Measurements from ENCODE around the gene KRTAP4-2. TPM values are rescaled to one million over a fixed set of nuclear protein-coding genes. Genes with fewer than 3 reads are reported as not detected.
"Not testable (repeated sequence)": the region's sequence is repeated elsewhere in the genome, so short reads cannot be mapped to it uniquely, and the experiment has no call there.

Gene KRTAP4-2
- total RNA-seq: not detected in 2 replicates

GRCh38 chr17:41177727-41178271, at the start of gene KRTAP4-2:
KRTAP4-2 (minus strand) TSS chr17:41178221; CDS start chr17:41178164, 57 bp downstream.
- no peak for DNase-seq (ENCODE audit: low read depth)
- TF ChIP-seq, protein P1, sequence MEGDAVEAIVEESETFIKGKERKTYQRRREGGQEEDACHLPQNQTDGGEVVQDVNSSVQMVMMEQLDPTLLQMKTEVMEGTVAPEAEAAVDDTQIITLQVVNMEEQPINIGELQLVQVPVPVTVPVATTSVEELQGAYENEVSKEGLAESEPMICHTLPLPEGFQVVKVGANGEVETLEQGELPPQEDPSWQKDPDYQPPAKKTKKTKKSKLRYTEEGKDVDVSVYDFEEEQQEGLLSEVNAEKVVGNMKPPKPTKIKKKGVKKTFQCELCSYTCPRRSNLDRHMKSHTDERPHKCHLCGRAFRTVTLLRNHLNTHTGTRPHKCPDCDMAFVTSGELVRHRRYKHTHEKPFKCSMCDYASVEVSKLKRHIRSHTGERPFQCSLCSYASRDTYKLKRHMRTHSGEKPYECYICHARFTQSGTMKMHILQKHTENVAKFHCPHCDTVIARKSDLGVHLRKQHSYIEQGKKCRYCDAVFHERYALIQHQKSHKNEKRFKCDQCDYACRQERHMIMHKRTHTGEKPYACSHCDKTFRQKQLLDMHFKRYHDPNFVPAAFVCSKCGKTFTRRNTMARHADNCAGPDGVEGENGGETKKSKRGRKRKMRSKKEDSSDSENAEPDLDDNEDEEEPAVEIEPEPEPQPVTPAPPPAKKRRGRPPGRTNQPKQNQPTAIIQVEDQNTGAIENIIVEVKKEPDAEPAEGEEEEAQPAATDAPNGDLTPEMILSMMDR (IDR thresholded peaks at IDR 0.05; ENCODE audit: insufficient read depth, low read depth, low read length): no peak
- H3K4me3 ChIP-seq (ENCODE audit: low read depth, low read length): no peak within 1 kb of the TSS

DNA sequence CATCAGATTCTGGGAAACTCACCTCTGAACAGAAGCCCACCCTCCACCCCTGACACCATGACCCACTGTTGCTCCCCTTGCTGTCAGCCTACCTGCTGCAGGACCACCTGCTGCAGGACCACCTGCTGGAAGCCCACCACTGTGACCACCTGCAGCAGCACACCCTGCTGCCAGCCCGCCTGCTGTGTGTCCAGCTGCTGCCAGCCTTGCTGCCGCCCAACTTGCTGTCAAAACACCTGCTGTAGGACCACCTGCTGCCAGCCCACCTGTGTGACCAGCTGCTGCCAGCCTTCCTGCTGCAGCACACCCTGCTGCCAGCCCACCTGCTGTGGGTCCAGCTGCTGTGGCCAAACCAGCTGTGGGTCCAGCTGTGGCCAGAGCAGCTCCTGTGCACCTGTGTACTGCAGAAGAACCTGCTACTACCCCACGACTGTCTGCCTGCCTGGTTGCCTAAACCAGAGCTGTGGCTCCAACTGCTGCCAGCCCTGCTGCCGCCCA, 48.6 kb upstream of the KRTAP4-2 start, which contains the start of gene KRTAP9-2:
KRTAP9-2 (plus strand) TSS at position 51 of the 498 bp plus-strand sequence; CDS start at position 58, 7 bp downstream.
- not testable (repeated sequence) for DNase-seq (ENCODE audit: low read depth); H3K4me3 ChIP-seq (ENCODE audit: low read depth, low read length)

DNA sequence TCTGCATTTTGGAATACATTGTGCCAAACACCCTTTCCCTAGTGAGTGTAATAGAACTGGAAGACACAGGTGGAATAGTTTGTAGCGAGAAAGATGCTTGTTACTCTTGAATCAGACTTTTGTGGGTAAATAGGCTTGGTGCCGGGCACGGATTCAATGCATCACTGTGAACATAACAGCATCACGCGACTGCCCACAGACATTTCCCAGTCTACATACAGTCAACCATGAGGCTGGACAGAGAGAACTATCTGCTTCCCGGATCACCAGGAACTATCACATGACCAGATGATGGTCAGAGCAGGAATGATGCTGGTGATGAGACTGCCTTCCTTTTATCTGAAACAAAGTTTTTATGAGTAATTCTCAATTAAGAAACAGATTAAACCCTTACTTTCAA, 48.0 kb upstream of the KRTAP4-2 start:
- TF ChIP-seq, protein P1 (IDR thresholded peaks at IDR 0.05; ENCODE audit: insufficient read depth, low read depth, low read length): no peak
- no peak overlapping the region for H3K4me3 ChIP-seq (ENCODE audit: low read depth, low read length)

GRCh38 chr17:41223821-41224220, 45.8 kb upstream of the KRTAP4-2 start:
- peak; percentile 35 for DNase-seq (ENCODE audit: low read depth)

More for the DNA sequence above, 48.0 kb upstream of the KRTAP4-2 start:
- no peak for DNase-seq (ENCODE audit: low read depth)

DNA sequence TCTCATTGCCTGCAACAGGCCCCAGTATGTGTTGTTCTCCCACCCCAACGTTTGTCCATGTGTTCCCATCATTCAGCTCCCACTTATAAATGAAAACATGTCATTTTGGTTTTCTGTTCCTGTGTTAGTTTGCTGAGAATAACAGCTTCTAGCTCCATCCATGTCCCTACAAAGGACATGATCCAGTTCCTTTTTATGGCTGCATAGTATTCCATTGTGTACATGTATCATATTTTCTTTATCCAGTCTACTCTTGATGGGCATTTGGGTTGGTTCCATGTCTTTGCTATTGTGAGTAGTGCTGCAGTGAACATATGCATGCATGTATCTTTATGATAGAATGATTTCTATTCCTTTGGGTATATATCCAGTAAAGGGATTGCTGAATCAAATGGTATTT, 37.7 kb upstream of the KRTAP4-2 start:
- H3K4me3 ChIP-seq (ENCODE audit: low read depth, low read length): no peak overlapping the region
- TF ChIP-seq, protein P1 (IDR thresholded peaks at IDR 0.05; ENCODE audit: insufficient read depth, low read depth, low read length): no peak
- DNase-seq (ENCODE audit: low read depth): no peak

More at GRCh38 chr17:41223821-41224220, 45.8 kb upstream of the KRTAP4-2 start:
- TF ChIP-seq, protein P1 (IDR thresholded peaks at IDR 0.05; ENCODE audit: insufficient read depth, low read depth, low read length): no peak
- no peak overlapping the region for H3K4me3 ChIP-seq (ENCODE audit: low read depth, low read length)

- TF ChIP-seq, protein P1 (IDR thresholded peaks at IDR 0.05; ENCODE audit: insufficient read depth, low read depth, low read length): no peak
- DNase-seq (ENCODE audit: low read depth): no peak
- H3K4me3 ChIP-seq (ENCODE audit: low read depth, low read length): no peak overlapping the region
Observed at GRCh38 chr17:41212524-41213169, 34.6 kb upstream of the KRTAP4-2 start.

DNA sequence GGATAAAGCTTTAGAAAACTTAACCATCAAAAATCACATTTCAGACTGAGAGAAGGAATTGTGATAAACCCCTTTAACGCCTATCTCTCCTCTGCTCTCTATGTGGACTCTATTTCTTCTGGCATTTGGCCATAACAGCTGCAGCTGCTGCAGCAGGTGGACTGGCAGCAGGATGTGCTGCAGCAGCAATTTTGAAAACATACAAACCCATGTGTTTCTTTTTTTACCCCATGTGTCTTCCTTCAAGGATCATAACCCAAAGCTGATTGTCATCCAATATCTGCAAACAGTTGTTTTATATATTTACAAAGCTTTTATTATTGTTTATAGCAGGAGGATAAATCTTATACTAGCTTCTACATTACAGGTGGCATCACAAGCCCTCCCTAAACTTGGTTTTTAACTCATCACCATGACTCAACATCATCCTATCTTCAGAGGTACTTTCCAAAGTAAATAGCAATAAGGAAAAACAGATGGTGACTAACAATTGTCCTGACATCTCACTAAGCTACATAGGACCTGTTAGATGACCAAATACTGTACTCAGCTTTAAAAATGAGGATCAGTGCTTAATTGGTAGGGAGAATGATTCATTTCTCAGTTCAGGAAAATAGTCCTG, 33.9 kb upstream of the KRTAP4-2 start:
- DNase-seq (ENCODE audit: low read depth): peak; percentile 33
- TF ChIP-seq, protein P1 (IDR thresholded peaks at IDR 0.05; ENCODE audit: insufficient read depth, low read depth, low read length): no peak
- H3K4me3 ChIP-seq (ENCODE audit: low read depth, low read length): no peak overlapping the region

All from fibroblast of villous mesenchyme (primary cell).